Measurements from ENCODE around the gene LRMDA. TPM values are rescaled to one million over a fixed set of nuclear protein-coding genes. Genes with fewer than 3 reads are reported as not detected.

LRMDA gene
- total RNA-seq, 6 experiments from 2014 or later, result 0.32 TPM; not detected in 5

DNA sequence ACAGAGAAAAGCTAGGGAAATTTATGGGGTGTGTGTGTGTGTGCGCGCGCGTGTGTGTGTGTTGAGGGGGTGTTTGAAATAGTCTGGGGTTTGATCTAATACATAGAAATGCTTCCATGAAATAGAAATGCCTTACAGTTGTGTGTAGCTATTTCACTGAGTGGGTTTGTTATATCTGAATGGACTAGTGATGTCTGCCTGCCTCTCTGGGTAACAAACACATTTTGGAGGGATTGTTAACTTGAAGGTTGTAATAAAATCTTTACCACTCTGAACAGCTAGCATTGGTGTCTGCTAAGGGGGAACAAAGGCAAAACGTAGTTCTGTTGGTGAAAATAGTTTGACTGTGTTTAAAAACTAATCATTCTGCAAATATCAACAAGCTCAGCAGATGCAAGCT, 509.3 kb downstream of the LRMDA start:
- Mint-ChIP-seq H3K4me3 (no peak overlapping the region), H3K4me1 (ENCODE audit: low read depth) (no peaks in the 10 kb centered on the region), H3K9me3 (no peaks in the 10 kb centered on the region), H3K27me3 (ENCODE audit: insufficient read depth) (peaks cover 5% of the 10 kb centered on the region; the same call in 1 of the 2 replicates), H3K36me3 (ENCODE audit: low read depth) (no peaks in the 10 kb centered on the region), H3K27ac (no peak overlapping the region)
- DNase-seq, result no peak
- TF ChIP-seq, protein P1, sequence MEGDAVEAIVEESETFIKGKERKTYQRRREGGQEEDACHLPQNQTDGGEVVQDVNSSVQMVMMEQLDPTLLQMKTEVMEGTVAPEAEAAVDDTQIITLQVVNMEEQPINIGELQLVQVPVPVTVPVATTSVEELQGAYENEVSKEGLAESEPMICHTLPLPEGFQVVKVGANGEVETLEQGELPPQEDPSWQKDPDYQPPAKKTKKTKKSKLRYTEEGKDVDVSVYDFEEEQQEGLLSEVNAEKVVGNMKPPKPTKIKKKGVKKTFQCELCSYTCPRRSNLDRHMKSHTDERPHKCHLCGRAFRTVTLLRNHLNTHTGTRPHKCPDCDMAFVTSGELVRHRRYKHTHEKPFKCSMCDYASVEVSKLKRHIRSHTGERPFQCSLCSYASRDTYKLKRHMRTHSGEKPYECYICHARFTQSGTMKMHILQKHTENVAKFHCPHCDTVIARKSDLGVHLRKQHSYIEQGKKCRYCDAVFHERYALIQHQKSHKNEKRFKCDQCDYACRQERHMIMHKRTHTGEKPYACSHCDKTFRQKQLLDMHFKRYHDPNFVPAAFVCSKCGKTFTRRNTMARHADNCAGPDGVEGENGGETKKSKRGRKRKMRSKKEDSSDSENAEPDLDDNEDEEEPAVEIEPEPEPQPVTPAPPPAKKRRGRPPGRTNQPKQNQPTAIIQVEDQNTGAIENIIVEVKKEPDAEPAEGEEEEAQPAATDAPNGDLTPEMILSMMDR (IDR thresholded peaks at IDR 0.05), result no peak

DNA sequence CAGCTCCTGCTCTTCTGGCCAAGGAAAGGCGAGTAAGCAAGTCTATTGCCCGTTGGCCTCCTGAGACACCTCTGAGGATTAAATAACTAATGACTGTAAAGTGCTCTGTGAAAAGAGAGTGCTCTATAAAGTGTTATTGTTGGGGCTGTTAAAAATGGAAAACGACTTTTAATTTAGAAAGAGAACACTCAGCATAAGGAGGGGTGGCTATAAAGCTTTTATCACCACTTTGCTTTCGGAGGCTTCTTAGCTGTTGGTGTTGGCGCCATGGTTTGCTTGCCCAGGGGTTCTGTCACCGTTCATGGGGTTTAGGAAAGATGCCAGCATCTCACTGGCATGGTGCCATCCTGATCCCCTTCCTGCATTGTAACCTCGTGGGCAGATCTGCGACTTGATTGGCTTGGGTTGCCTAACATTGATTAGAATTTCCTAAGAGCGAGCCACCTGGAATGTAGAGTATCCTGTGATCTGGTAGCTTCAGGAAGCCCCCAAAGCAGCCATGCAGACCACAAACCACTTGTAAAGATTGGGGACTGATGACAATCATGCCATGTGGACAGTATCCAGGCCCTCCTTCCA, 509.9 kb downstream of the LRMDA start:
- H3K36me3 Mint-ChIP-seq (ENCODE audit: low read depth), result no peaks in the 10 kb centered on the region
- H3K9me3 Mint-ChIP-seq, result no peaks in the 10 kb centered on the region
- DNase-seq, result no peak
- no peak overlapping the region for H3K27ac Mint-ChIP-seq
- TF ChIP-seq, protein P1 (IDR thresholded peaks at IDR 0.05), result no peak
- peaks cover 5% of the 10 kb centered on the region for H3K27me3 Mint-ChIP-seq (ENCODE audit: insufficient read depth)
- no peaks in the 10 kb centered on the region for H3K4me1 Mint-ChIP-seq (ENCODE audit: low read depth)
- H3K4me3 Mint-ChIP-seq, result no peak overlapping the region

DNA sequence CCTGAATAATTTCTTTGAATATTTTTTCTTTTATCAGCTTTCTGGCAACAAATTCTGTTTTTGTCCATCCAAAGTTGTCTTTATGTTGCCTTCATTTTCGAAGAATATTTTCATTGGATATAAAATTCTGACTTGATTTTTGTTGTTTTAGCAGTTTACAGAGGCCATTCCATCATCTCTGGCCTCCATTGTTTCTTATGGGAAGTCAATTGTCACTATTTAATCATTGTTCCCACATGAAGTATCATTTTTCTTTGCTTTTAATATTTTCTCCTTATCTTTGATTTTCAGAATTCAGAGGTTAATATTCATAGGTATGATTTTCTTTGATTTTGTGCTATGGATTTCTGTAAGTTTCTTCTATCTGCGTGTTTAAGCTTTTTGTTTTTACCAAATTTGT, 512.6 kb downstream of the LRMDA start:
- TF ChIP-seq, protein P1 (IDR thresholded peaks at IDR 0.05), result no peak
- Mint-ChIP-seq H3K9me3 (no peaks in the 10 kb centered on the region), H3K4me1 (ENCODE audit: low read depth) (no peaks in the 10 kb centered on the region), H3K4me3 (no peak overlapping the region), H3K36me3 (ENCODE audit: low read depth) (no peaks in the 10 kb centered on the region), H3K27ac (no peak overlapping the region), H3K27me3 (ENCODE audit: insufficient read depth) (peaks cover 8% of the 10 kb centered on the region)
- no peak for DNase-seq

DNA sequence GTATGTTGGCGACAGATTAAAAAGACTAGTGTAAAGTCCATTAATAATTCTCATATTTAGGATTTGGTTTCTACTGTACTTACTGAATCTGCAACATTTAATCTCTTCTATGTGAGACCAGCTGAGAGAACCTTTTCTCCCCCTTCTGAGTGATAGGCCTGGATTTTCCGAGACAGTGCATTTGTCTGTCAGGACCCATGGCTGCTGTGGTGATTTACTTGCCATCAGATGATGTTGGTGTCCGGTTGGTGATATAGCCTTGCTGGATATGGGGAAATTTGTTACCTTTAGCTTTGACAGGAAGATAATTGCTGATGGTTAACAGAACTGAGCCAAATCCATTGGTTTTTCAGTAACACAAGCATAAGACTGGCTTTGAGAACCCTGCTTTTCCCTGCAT, 517.2 kb downstream of the LRMDA start:
- Mint-ChIP-seq H3K27ac (no peak overlapping the region), H3K27me3 (ENCODE audit: insufficient read depth) (peaks cover 5% of the 10 kb centered on the region), H3K4me1 (ENCODE audit: low read depth) (no peaks in the 10 kb centered on the region), H3K9me3 (no peaks in the 10 kb centered on the region), H3K4me3 (no peak overlapping the region), H3K36me3 (ENCODE audit: low read depth) (no peaks in the 10 kb centered on the region)
- DNase-seq, result no peak
- TF ChIP-seq, protein P1 (IDR thresholded peaks at IDR 0.05), result no peak

DNA sequence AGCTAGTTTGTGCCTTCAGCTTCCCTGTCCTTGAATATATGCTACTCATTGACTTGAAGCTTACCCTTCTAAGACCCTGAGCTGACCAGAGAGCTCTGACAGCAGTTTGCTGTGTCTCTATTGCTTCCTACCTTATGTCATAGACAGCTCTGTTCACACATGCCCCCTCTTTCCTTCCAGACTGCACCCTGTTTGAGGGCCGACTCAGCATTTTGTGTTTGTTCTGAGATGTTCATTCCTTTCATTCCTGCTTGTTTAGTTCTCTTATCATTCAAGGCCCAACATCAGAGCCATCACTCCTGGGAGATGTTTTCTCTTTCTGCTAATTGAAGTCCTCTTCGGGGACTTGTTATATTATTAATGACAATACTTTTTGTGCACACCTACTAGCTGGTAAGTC, 518.9 kb downstream of the LRMDA start:
- Mint-ChIP-seq H3K36me3 (ENCODE audit: low read depth) (no peaks in the 10 kb centered on the region), H3K4me1 (ENCODE audit: low read depth) (no peaks in the 10 kb centered on the region), H3K4me3 (no peak overlapping the region), H3K27ac (no peak overlapping the region), H3K9me3 (no peaks in the 10 kb centered on the region), H3K27me3 (ENCODE audit: insufficient read depth) (peaks cover 5% of the 10 kb centered on the region)
- TF ChIP-seq, protein P1 (IDR thresholded peaks at IDR 0.05), result no peak
- no peak for DNase-seq
